Left lung (tissue), 10 donors: ENCODE data around the gene HOXA10. TPM values are rescaled to one million over a fixed set of nuclear protein-coding genes. Genes with fewer than 3 reads are reported as not detected.
A peak's percentile ranks its signal among the peaks of the same experiment; 100 is the strongest.

Experiments used
- ATAC-seq: fragments of 200-7000 bp; cut with Tn5 transposase; one replicate; pipeline ENCODE4 v1.9.1; 2020; ENCODE audit warnings: moderate library complexity
- DNase-seq, 4 donors: peaks; one replicate each; pipeline ENCODE4 v3.0.0-alpha.2; 2013 to 2020
- H3K27ac ChIP-seq, 2 donors: fragments of 200-600 bp; sonication (generic) in 1 of 2; one replicate each; pipeline versions ENCODE4 v1.5.0 to v1.8.0; 2020 to 2021
- H3K27me3 ChIP-seq, 2 donors: fragments of 200-600 bp; sonication (generic) in 1 of 2; one replicate each; pipeline versions ENCODE4 v1.5.0 to v1.8.0; 2020 to 2021
- H3K36me3 ChIP-seq, 2 donors: fragments of 200-600 bp; sonication (generic) in 1 of 2; one replicate each; pipeline versions ENCODE4 v1.5.0 to v1.8.0; 2020 to 2021
- H3K4me1 ChIP-seq, 2 donors: fragments of 200-600 bp; one replicate each; pipeline ENCODE4 v1.8.0; 2021
- H3K4me3 ChIP-seq, 2 donors: fragments of 200-600 bp; sonication (generic) in 1 of 2; one replicate each; pipeline versions ENCODE4 v1.5.0 to v1.8.0; 2020 to 2021; ENCODE audit warnings: mild to moderate bottlenecking in 1 of 2
- H3K9me3 ChIP-seq, 2 donors: fragments of 200-600 bp; sonication (generic) in 1 of 2; one replicate each; pipeline versions ENCODE4 v1.5.0 to v1.8.0; 2020 to 2021
- CTCF ChIP-seq, 2 donors: fragments of 200-600 bp; sonication (generic) in 1 of 2; IDR thresholded peaks; one replicate each; pipeline versions ENCODE4 v1.5.0 to v1.8.0; 2021; ENCODE audit warnings: antibody characterized with exemption in 2 of 2
- intact Hi-C, 2 donors: fragments of 100-400 bp; cut with DNase I; formaldehyde crosslinking; loops; one replicate each; pipeline versions ENCODE4 v1.11.2 to v1.14.2; 2022
- polyA plus RNA-seq, 6 donors: library from polyadenylated mRNA; unstranded; fragments of 120-200 nt; gene quantifications; one replicate each; pipeline ENCODE4 v1.2.1, GENCODE V29; 2013; ENCODE audit not compliant: insufficient read length in 6 of 6
- total RNA-seq, 2 donors: library from RNA; stranded (reverse); fragmentation: NEBNext Ultra II Directional; extraction: Animal tissue kit (Norgen Biotek cat#: 25700); gene quantifications; one replicate each; pipeline ENCODE4 v1.2.1, GENCODE V29; 2021
- donor health status: DM: no; HTN: yes; CAD: no.
- donor health status: DM: no; HTN: no; CAD: no.

HOXA10 gene
- total and polyA plus RNA-seq, 8 donors = 0.34 to 1.3 (median 0.41) TPM; not detected in 1

GRCh38 chr7:27178366-27178765, 4.2 kb upstream of the HOXA10 start:
- intact Hi-C loops = no loop called here
- Histone ChIP-seq H3K4me1 (peaks cover 8 to 28% of the 10 kb centered on the region in 2 donors), H3K4me3 (no peak overlapping the region), H3K9me3 (no peaks in the 10 kb centered on the region), H3K27me3 (peaks cover 99 to 100% of the 10 kb centered on the region in 2 donors), H3K27ac (no peak overlapping the region), H3K36me3 (no peaks in the 10 kb centered on the region)
- DNase-seq = no peak
- no peak for TF ChIP-seq CTCF (IDR thresholded peaks at IDR 0.05)
- no peak for ATAC-seq

GRCh38 chr7:27177795-27178320, 3.7 kb upstream of the HOXA10 start:
- Histone ChIP-seq H3K27ac (no peak overlapping the region), H3K4me3 (no peak overlapping the region), H3K9me3 (no peaks in the 10 kb centered on the region), H3K36me3 (no peaks in the 10 kb centered on the region), H3K4me1 (peaks cover 8 to 29% of the 10 kb centered on the region in 2 donors), H3K27me3 (peaks cover 99 to 100% of the 10 kb centered on the region in 2 donors)
- TF ChIP-seq CTCF (IDR thresholded peaks at IDR 0.05) = no peak
- ATAC-seq = no peak
- no peak for DNase-seq
- intact Hi-C loops = no loop called here

- H3K4me1 ChIP-seq = peaks cover 8 to 36% of the 10 kb centered on the region in 2 donors
Measured at GRCh38 chr7:27176962-27177794, 3.1 kb upstream of the HOXA10 start.

GRCh38 chr7:27176524-27176845, 2.4 kb upstream of the HOXA10 start:
- DNase-seq = peak in 1 of 4 donors; percentile 10
- no peak for ATAC-seq
- TF ChIP-seq CTCF (IDR thresholded peaks at IDR 0.05) = no peak
- intact Hi-C loops = no loop called here
- Histone ChIP-seq H3K36me3 (no peaks in the 10 kb centered on the region), H3K4me3 (no peak overlapping the region), H3K4me1 (peaks cover 8 to 43% of the 10 kb centered on the region in 2 donors), H3K27me3 (peaks cover 100% of the 10 kb centered on the region in 2 donors), H3K27ac (no peak overlapping the region), H3K9me3 (no peaks in the 10 kb centered on the region)

More at GRCh38 chr7:27176962-27177794, 3.1 kb upstream of the HOXA10 start:
- TF ChIP-seq CTCF (IDR thresholded peaks at IDR 0.05) = no peak
- Histone ChIP-seq H3K27ac (no peak overlapping the region), H3K4me3 (no peak overlapping the region), H3K27me3 (peaks cover 99 to 100% of the 10 kb centered on the region in 2 donors), H3K36me3 (no peaks in the 10 kb centered on the region), H3K9me3 (no peaks in the 10 kb centered on the region)
- intact Hi-C loops = no loop called here
- DNase-seq (peak in 1 of 4 donors; percentile 19), ATAC-seq (no peak)
